Neural crest cell (in vitro differentiated cells): ENCODE data around the gene LRRC74B. TPM values are rescaled to one million over a fixed set of nuclear protein-coding genes. Genes with fewer than 3 reads are reported as not detected.

Source experiments
- DNase-seq: peaks from one replicate; pipeline ENCODE4 v3.0.0; 2021; ENCODE audit warnings: low read depth, mixed read lengths, low spot score
- H3K27ac Mint-ChIP-seq: one replicate; pipeline ENCODE4 v1.8.0; 2021; ENCODE audit warnings: mild to moderate bottlenecking, mixed read lengths; ENCODE audit not compliant: unreplicated experiment
- H3K27me3 Mint-ChIP-seq: 2 replicates; pipeline ENCODE4 v1.8.0; 2021; ENCODE audit warnings: low read depth, mild to moderate bottlenecking, mixed read lengths
- H3K36me3 Mint-ChIP-seq: 2 replicates; pipeline ENCODE4 v1.8.0; 2021; ENCODE audit warnings: low read depth, mild to moderate bottlenecking, mixed read lengths
- H3K4me1 Mint-ChIP-seq: 2 replicates; pipeline ENCODE4 v1.8.0; 2021; ENCODE audit warnings: mixed read lengths
- H3K4me3 Mint-ChIP-seq: one replicate; pipeline ENCODE4 v1.8.0; 2021; ENCODE audit warnings: mild to moderate bottlenecking, mixed read lengths
- H3K9me3 Mint-ChIP-seq: 2 replicates; pipeline ENCODE4 v1.8.0; 2021; ENCODE audit warnings: mixed read lengths
- CTCF ChIP-seq: fragments of 200-600 bp; sonication (generic); conservative IDR thresholded peaks from 2 replicates; pipeline ENCODE4 v1.5.0; 2021; ENCODE audit warnings: antibody characterized with exemption, mild to moderate bottlenecking
- total RNA-seq: library from RNA; stranded (reverse); gene quantifications from 2 replicates; pipeline ENCODE4 v1.2.1, GENCODE V29; 2021

Gene LRRC74B
- total RNA-seq, 1 donor from 2014 or later: not detected

- DNase-seq: no peak
- Mint-ChIP-seq H3K9me3 (no peaks in the 10 kb centered on the region), H3K4me3 (no peak overlapping the region), H3K27me3 (no peaks in the 10 kb centered on the region), H3K27ac (no peak overlapping the region), H3K36me3 (no peaks in the 10 kb centered on the region), H3K4me1 (no peaks in the 10 kb centered on the region)
- no peak for TF ChIP-seq CTCF
Measured at GRCh38 chr22:21077884-21078508, 32.2 kb downstream of the LRRC74B start.

- DNase-seq: no peak
- Mint-ChIP-seq H3K9me3 (no peaks in the 10 kb centered on the region), H3K36me3 (no peaks in the 10 kb centered on the region), H3K27ac (no peak overlapping the region), H3K27me3 (no peaks in the 10 kb centered on the region), H3K4me1 (no peaks in the 10 kb centered on the region), H3K4me3 (no peak overlapping the region)
- no peak for TF ChIP-seq CTCF
Measured at GRCh38 chr22:21078916-21079315, 33.2 kb downstream of the LRRC74B start.

- no peaks in the 10 kb centered on the region for H3K9me3 Mint-ChIP-seq
- H3K4me3 Mint-ChIP-seq: no peak overlapping the region
- no peak for DNase-seq
- TF ChIP-seq CTCF: no peak
- no peak overlapping the region for H3K27ac Mint-ChIP-seq
- no peaks in the 10 kb centered on the region for H3K27me3 Mint-ChIP-seq
- no peaks in the 10 kb centered on the region for H3K4me1 Mint-ChIP-seq
- no peaks in the 10 kb centered on the region for H3K36me3 Mint-ChIP-seq
Measured at GRCh38 chr22:21079493-21079892, 33.7 kb downstream of the LRRC74B start.

GRCh38 chr22:21080435-21081137 is 34.8 kb downstream of the LRRC74B start:
- H3K27me3 Mint-ChIP-seq: no peaks in the 10 kb centered on the region
- H3K4me3 Mint-ChIP-seq: no peak overlapping the region
- no peak overlapping the region for H3K27ac Mint-ChIP-seq
- H3K36me3 Mint-ChIP-seq: no peaks in the 10 kb centered on the region
- H3K9me3 Mint-ChIP-seq: no peaks in the 10 kb centered on the region
- TF ChIP-seq CTCF: no peak
- no peaks in the 10 kb centered on the region for H3K4me1 Mint-ChIP-seq
- no peak for DNase-seq

GRCh38 chr22:21082248-21082647 is 36.5 kb downstream of the LRRC74B start:
- H3K27ac Mint-ChIP-seq: no peak overlapping the region
- H3K27me3 Mint-ChIP-seq: no peaks in the 10 kb centered on the region
- TF ChIP-seq CTCF: no peak
- H3K36me3 Mint-ChIP-seq: no peaks in the 10 kb centered on the region
- H3K4me1 Mint-ChIP-seq: no peaks in the 10 kb centered on the region
- H3K4me3 Mint-ChIP-seq: no peak overlapping the region
- no peak for DNase-seq
- no peaks in the 10 kb centered on the region for H3K9me3 Mint-ChIP-seq
